Cardiac septum (tissue), 1 donor: ENCODE data around the gene RAB11B. TPM values are rescaled to one million over a fixed set of nuclear protein-coding genes. Genes with fewer than 3 reads are reported as not detected.
"Not testable (repeated sequence)": the region's sequence is repeated elsewhere in the genome, so short reads cannot be mapped to it uniquely, and the experiment has no call there.

Experiments
- DNase-seq: peaks from one replicate; pipeline ENCODE4 v3.0.0-alpha.2; 2020; ENCODE audit warnings: low spot score
- intact Hi-C: fragments of 100-400 bp; cut with DNase I; formaldehyde crosslinking; loops from one replicate; pipeline ENCODE4 v1.14.0; 2022
- total RNA-seq: library from RNA; stranded (reverse); fragmentation: NEBNext Ultra II Directional; extraction: Animal tissue kit (Norgen Biotek cat#: 25700); gene quantifications from one replicate; pipeline ENCODE4 v1.2.1, GENCODE V29; 2021
- donor health status: DM: no; HTN: no; CAD: no.

RAB11B gene
- total RNA-seq, 1 donor from 2014 or later = 132 TPM

- DNase-seq = no peak
- intact Hi-C loops = loop anchor here (5.0 kb wide), 2 partner anchors 34 to 94 kb away; no protein-coding TSS in a partner anchor
Measured at GRCh38 chr19:8413629-8413995, 23.5 kb downstream of the RAB11B start.

DNA sequence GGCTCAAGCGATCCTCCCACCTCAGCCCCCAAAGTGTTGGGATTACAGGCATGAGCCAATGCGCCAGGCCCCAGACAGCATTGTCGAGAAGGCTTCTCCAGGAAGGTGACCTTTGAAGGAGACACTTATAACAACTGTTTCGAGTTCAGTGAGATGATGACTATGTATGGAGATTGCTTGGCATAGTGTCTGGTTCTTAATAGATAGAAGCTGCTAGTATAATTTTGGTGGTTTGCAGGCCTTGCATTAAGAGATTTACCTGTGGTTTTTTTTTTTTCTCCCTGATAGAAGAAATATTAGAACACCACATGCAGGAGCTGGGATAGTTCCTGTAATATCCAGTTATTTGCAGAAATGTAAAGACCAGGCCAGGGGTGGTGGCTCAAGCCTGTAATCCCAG lies 26.6 kb downstream of the RAB11B start:
- intact Hi-C loops = no loop called here

GRCh38 chr19:8421484-8422461 lies 31.6 kb downstream of the RAB11B start:
- no peak for DNase-seq
- intact Hi-C loops = no loop called here

More for the DNA sequence above, 26.6 kb downstream of the RAB11B start:
- DNase-seq = no peak

DNA sequence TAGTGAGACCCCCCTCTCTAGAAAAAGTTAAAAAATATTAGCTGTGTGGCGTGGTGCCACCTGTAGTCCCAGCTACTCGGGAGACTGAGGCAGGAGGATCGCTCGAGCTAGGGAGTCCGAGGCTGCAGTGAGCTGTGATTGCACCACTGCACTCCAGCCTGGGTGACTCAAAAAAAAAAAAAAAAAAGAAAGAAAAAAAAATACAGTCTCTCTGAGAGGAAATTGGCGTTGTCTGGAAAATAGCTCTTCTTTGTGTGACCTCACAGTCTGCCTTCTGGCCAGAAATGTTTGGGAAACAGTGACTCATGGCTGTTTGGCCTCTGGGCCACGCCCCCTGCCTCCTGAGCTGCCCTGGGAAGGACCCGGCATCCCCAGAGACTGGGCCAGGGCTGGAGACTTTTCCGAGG lies 33.7 kb downstream of the RAB11B start:
- intact Hi-C loops = no loop called here
- peak; percentile 90 for DNase-seq

DNA sequence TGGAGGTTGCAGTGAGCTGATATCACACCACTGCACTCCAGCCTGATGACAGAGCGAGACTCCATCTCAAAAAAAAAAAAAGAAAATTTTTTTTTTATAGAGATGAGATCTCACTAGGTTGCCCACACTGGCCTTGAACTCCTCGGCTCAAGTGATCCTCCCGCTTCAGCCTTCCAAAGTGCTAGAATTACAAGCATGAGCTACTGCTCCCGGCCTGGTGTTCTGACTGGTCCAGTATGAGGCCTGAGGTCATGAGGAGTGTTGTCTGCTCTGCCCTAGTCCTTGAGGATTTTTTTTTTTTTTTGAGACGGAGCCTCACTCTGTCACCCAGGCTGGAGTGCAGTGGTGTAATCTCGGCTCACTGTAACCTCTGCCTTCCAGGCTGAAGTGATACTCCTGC lies 35.2 kb downstream of the RAB11B start:
- intact Hi-C loops, DNase-seq: not testable (repeated sequence)

GRCh38 chr19:8426283-8426682 lies 36.1 kb downstream of the RAB11B start:
- intact Hi-C loops = no loop called here
- DNase-seq = no peak

GRCh38 chr19:8429044-8429443 lies 38.9 kb downstream of the RAB11B start:
- intact Hi-C loops = no loop called here
- no peak for DNase-seq

GRCh38 chr19:8429826-8430225 lies 39.7 kb downstream of the RAB11B start:
- DNase-seq = no peak
- intact Hi-C loops = no loop called here

GRCh38 chr19:8430650-8431049 lies 40.5 kb downstream of the RAB11B start:
- intact Hi-C loops = no loop called here
- DNase-seq = no peak

DNA sequence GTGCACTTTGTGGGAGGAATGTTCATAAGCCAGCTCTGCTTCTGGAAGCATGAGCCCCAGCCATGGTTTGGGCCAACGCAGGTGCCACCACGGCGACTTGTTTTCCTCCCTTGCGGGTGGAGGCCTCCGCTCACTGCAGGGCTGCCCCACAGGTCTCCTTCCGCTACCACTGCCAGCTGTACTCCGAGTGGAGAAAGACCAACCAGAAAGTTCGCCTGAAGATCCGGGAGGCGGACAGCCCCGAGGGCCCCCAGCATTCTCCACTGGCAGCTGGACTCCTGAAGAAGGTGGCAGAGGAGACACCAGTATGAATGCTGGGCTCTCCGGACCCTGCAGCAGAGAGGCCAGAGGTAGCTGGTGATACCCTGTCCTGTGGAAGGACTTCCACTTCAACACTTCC lies 48.1 kb downstream of the RAB11B start:
- DNase-seq = no peak
- intact Hi-C loops = no loop called here

DNA sequence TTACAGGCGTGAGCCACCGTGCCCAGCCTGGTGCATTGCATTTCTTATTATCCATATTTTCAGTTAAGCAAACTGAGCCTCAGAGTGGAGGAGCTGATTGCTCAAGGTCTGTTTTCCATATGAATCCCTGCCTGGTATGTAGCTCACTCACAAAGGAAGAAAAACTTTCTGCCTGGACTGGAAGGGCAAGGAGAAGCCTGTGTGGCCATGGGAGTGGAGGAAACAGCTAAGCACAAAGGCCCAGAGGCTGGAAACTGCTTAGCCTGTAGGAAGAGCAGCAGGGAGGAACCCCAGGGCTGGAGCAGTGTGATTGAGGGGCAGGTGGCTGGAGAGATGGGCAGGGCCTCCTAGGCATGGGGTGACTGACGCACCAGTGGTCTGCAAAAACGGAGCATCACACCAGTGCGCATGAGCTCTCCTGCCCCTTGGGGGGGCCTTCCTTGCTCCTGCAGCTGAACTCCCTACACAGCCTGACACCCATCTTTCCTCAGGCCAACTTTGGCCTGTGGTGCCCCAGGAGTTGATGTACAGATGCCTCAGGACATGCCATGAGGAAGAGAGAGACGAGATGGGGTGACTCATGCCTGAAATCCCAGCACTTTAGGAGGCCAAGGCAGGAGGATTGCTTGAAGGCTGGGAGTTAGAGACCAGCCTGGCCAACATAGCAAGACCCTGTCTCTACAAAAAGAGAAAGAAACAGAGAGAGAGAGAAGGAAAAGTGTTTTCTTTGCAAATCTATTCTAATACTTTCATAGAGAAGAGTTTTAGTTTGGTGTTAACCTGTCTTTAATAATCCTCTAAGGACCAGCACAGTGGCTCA lies 51.8 kb downstream of the RAB11B start:
- intact Hi-C loops = no loop called here
- no peak for DNase-seq

DNA sequence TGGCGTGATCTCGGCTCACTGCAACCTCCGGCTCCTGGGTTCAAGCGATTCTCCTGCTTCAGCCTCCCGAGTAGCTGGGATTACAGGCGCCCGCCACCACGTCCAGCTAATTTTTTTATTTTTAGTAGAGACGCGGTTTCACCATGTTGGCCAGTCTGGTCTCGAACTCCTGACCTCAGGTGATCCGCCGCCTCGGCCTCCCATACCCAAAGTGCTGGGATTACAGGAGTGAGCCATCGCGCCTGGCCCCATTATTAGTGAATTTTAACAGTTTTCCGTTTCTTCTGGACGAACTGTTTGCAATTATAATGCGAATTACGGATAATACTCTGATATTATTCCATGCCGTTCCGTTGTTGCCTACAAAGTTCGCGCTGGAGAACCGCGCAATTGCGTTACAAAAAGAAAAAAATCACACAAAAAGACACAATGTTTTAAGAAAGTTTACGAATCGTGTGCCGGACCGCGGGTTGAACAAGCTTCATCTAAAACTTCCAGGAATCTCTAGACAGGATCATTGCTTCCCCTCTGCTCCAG lies 54.0 kb downstream of the RAB11B start:
- DNase-seq = not testable (repeated sequence)
- intact Hi-C loops = loop anchor here (2.0 kb wide), 1 partner anchor 15 kb away; no protein-coding TSS in a partner anchor

GRCh38 chr19:8444677-8445487 lies 54.7 kb downstream of the RAB11B start, which contains the start of gene HNRNPM:
TSS of gene HNRNPM (plus strand) at chr19:8444975. CDS start at chr19:8444999, 24 bp downstream.
- intact Hi-C loops = loop anchor here (2.0 to 5.0 kb wide), 2 partner anchors 14 to 33 kb away; partner anchors contain the start of gene MARCHF2

GRCh38 chr19:8445488-8446001 lies 55.4 kb downstream of the RAB11B start:
- intact Hi-C loops = loop anchor here (2.0 to 5.0 kb wide), 2 partner anchors 13 to 33 kb away; partner anchors contain the start of gene MARCHF2
- DNase-seq = peak; percentile 81

More at GRCh38 chr19:8444677-8445487, 54.7 kb downstream of the RAB11B start, which contains the start of gene HNRNPM:
- peak; percentile 100 for DNase-seq

- DNase-seq = no peak
- intact Hi-C loops = loop anchor here (5.0 kb wide), 1 partner anchor 34 kb away; the partner anchor contains the start of gene MARCHF2
Measured at GRCh38 chr19:8446061-8446709, 56.0 kb downstream of the RAB11B start.

DNA sequence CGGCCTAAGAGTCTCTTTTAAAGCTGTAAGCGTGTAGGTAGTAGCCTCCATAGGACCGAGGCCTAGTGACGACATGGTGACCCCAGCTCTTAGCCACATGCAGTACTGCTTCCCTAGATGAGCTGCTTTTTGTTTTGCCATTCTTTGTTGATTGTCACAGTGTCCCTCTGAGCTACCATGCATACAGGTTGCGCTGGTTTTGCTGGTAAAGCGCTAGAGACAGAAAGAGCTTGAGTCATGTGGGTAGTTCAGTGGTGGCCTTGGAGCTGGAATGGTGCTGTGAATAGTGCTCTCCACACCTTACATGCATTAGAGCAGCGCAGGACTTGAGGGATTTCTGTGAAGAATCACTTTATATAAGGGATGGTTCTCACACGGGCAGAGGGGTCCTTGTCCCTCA lies 59.7 kb downstream of the RAB11B start:
- no peak for DNase-seq
- intact Hi-C loops = loop anchor here (5.0 kb wide), 1 partner anchor 38 kb away; the partner anchor contains the start of gene MARCHF2

- intact Hi-C loops = no loop called here
- no peak for DNase-seq
Measured at GRCh38 chr19:8451377-8451776, 61.2 kb downstream of the RAB11B start.

DNA sequence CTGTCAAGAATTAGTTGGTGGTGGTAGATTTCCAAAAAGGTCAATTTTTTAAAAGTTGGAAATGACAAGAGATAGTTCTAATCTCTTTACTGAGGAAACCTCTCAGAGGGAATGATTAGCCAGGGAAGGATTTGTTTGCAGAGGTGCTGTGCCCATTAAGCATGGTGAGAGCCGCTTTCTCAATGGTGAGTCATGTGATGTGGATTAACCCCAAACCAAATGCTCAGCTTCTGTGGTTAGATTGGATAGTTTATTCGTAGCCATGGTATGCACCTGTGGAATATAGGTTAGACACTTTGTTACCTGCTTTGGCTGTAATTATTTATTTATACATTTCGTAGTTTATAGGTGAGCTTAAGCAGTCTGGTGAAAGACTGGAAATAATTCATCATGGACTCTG lies 61.7 kb downstream of the RAB11B start:
- DNase-seq = no peak
- intact Hi-C loops = no loop called here
